HCT116 (cell line): ENCODE data around the gene MAP1LC3B. TPM values are rescaled to one million over a fixed set of nuclear protein-coding genes. Genes with fewer than 3 reads are reported as not detected.

Source experiments
- ATAC-seq: fragments of 200-7000 bp; cut with Tn5 transposase; 2 replicates; pipeline ENCODE4 v1.9.1; 2020; ENCODE audit warnings: mild to moderate bottlenecking, moderate library complexity
- BruUV-seq: library from RNA; stranded (reverse); fragments of 400-500 nt; replicated peaks from 2 replicates; lab custom pipeline; 2021; lab: Mats Ljungman, UMichigan
- CTCF ChIA-PET: fragments of 300-600 bp; sonication (Branson Sonifier 250); formaldehyde crosslinking; loops from one replicate; lab custom pipeline; 2021; ENCODE audit warnings: antibody characterized with exemption; lab: Charles Lee
- POLR2A ChIA-PET: fragments of 300-600, 350-600 bp; sonication (Branson Sonifier 250); formaldehyde crosslinking; loops from one replicate; lab custom pipeline; 2021; ENCODE audit warnings: antibody characterized with exemption; lab: Charles Lee
- RAD21 ChIA-PET, 2 experiments: fragments of 300-600 bp; sonication (Branson Sonifier 250); formaldehyde crosslinking; loops; one replicate each; lab custom pipeline; 2023; ENCODE audit warnings: low total read pairs in 2 of 2; ENCODE audit not compliant: uncharacterized antibody in 2 of 2, unreplicated experiment in 2 of 2, low non-redundant PET in 1 of 2; lab: Charles Lee
- DNase-seq: peaks from one replicate; pipeline ENCODE4 v3.0.0-alpha.2; 2010; ENCODE audit warnings: low read depth, low spot score
- H2AFZ ChIP-seq: fragments of 200-600 bp; shearing (Covaris generic), sonication (generic); 2 replicates; pipeline ENCODE4 v1.6.1; 2017; ENCODE audit warnings: low read depth, mixed run types, mixed read lengths, antibody characterized with exemption, low read length; ENCODE audit not compliant: poor library complexity, severe bottlenecking
- H3K27ac ChIP-seq: 2 replicates; pipeline ENCODE4 v1.5.1; 2012; ENCODE audit warnings: low read depth, low read length
- H3K27me3 ChIP-seq: fragments of 200-600 bp; sonication (generic); 2 replicates; pipeline ENCODE4 v1.6.1; 2016; ENCODE audit warnings: mixed run types, low read length, mixed read lengths; ENCODE audit not compliant: insufficient read depth
- H3K36me3 ChIP-seq, 2 experiments: fragments of 200-500 bp in 1 of 2; fragments of 200-600 bp in 1 of 2; sonication (Bioruptor generic) in 1 of 2; sonication (generic) in 1 of 2; 2 replicates each; pipeline versions ENCODE4 v1.5.1 to v1.6.1; 2014 to 2016; ENCODE audit warnings: low read length in 2 of 2, inconsistent platforms in 1 of 2, mixed read lengths in 1 of 2, mixed run types in 1 of 2; ENCODE audit not compliant: insufficient read depth in 2 of 2, control insufficient read depth in 1 of 2
- H3K4me1 ChIP-seq, 2 experiments: fragments of 200-600 bp in 1 of 2; sonication (generic) in 1 of 2; 2 replicates each; pipeline versions ENCODE4 v1.5.1 to v1.6.1; 2012 to 2017; ENCODE audit warnings: low read length in 2 of 2, inconsistent platforms in 1 of 2, mild to moderate bottlenecking in 1 of 2, mixed read lengths in 1 of 2, mixed run types in 1 of 2, moderate library complexity in 1 of 2; ENCODE audit not compliant: insufficient read depth in 2 of 2, control insufficient read depth in 1 of 2
- H3K4me2 ChIP-seq: fragments of 200-600 bp; sonication (generic); 2 replicates; pipeline ENCODE4 v1.6.1; 2017; ENCODE audit warnings: mixed run types, low read length, mixed read lengths
- H3K4me3 ChIP-seq, 2 experiments: fragments of 200-600 bp in 1 of 2; sonication (generic) in 1 of 2; replicated peaks in 1 of 2; 2 replicates each; pipeline ENCODE4 v1.5.1; 2011 to 2016; ENCODE audit warnings: low read length in 2 of 2, control low read depth in 1 of 2, low read depth in 1 of 2, mild to moderate bottlenecking in 1 of 2, mixed read lengths in 1 of 2, mixed run types in 1 of 2
- H3K79me2 ChIP-seq: fragments of 200-600 bp; sonication (generic); 2 replicates; pipeline ENCODE4 v1.6.1; 2017; ENCODE audit warnings: mild to moderate bottlenecking, mixed run types, low read length, moderate library complexity, mixed read lengths; ENCODE audit not compliant: insufficient read depth
- H3K9ac ChIP-seq: fragments of 200-600 bp; sonication (generic); 2 replicates; pipeline ENCODE4 v1.6.1; 2016; ENCODE audit warnings: low read length, mixed read lengths
- H3K9me2 ChIP-seq: fragments of 200-600 bp; sonication (generic), shearing (Covaris generic); 2 replicates; pipeline ENCODE4 v1.6.1; 2017; ENCODE audit warnings: mixed run types, mild to moderate bottlenecking, moderate library complexity; ENCODE audit not compliant: insufficient read depth
- H3K9me3 ChIP-seq, 2 experiments: fragments of 200-500 bp in 1 of 2; fragments of 200-600 bp in 1 of 2; sonication (Bioruptor generic) in 1 of 2; sonication (generic) in 1 of 2; 2 replicates each; pipeline ENCODE4 v1.6.1; 2014 to 2017; ENCODE audit warnings: low read length in 2 of 2, mixed read lengths in 2 of 2, inconsistent platforms in 1 of 2, low read depth in 1 of 2, mild to moderate bottlenecking in 1 of 2, mixed run types in 1 of 2, moderate library complexity in 1 of 2; ENCODE audit not compliant: control insufficient read depth in 1 of 2, insufficient read depth in 1 of 2
- H4K20me1 ChIP-seq: fragments of 200-600 bp; sonication (generic), shearing (Covaris generic); 2 replicates; pipeline ENCODE4 v1.6.1; 2017; ENCODE audit warnings: mixed run types, mild to moderate bottlenecking, moderate library complexity; ENCODE audit not compliant: insufficient read depth
- RAD21 ChIP-seq: IDR thresholded peaks from 2 replicates; pipeline ENCODE4 v1.6.1; 2012; ENCODE audit warnings: low read depth, mild to moderate bottlenecking
- SIN3A ChIP-seq: IDR thresholded peaks from 2 replicates; pipeline ENCODE4 v1.6.1; 2012; ENCODE audit warnings: low read depth
- ZBTB33 ChIP-seq: IDR thresholded peaks from 2 replicates; pipeline ENCODE4 v1.6.1; 2011; ENCODE audit warnings: mild to moderate bottlenecking, low read length, moderate library complexity; ENCODE audit not compliant: insufficient replicate concordance; ENCODE audit errors: extremely low read depth
- ZFX ChIP-seq: fragments of 450-650 bp; IDR thresholded peaks from 2 replicates; pipeline ENCODE4 v1.6.1; 2017
- intact Hi-C: fragments of 100-400 bp; cut with micrococcal nuclease; formaldehyde crosslinking; loops from 2 replicates; pipeline ENCODE4 v1.10.0; 2022
- total RNA-seq: library from RNA; stranded (reverse); gene quantifications from one replicate; pipeline ENCODE4 v1.2.1, GENCODE V29; 2021; ENCODE audit not compliant: unreplicated experiment

The MAP1LC3B gene
- total RNA-seq, 1 experiment from 2014 or later, result 93.8 TPM

- TF ChIP-seq SIN3A, result no peak
- no peak for TF ChIP-seq ZFX
- TF ChIP-seq, all 23 proteins: peak for 0
Observed at GRCh38 chr16:87363771-87364455, 28.2 kb upstream of the MAP1LC3B start (continued).

- Histone ChIP-seq H4K20me1 (peaks cover 16% of the 10 kb centered on the region; the same call in 1 of the 2 replicates), H2AFZ (no peak overlapping the region), H3K9me3 (no peaks in the 10 kb centered on the region), H3K79me2 (peaks cover 94% of the 10 kb centered on the region), H3K36me3 (peaks cover 3 to 27% of the 10 kb centered on the region in 2 experiments; a peak in 1 of 4 replicates)
- no peak for TF ChIP-seq ZBTB33
- no peak for TF ChIP-seq RAD21
- TF ChIP-seq ZFX, result no peak
- no peak for TF ChIP-seq SIN3A
- TF ChIP-seq, all 23 proteins: peak for 0
- CTCF ChIA-PET, result no interaction called here
- peaks cover 0 to 7% of the 10 kb centered on the region in 2 experiments; a peak in 2 of 4 replicates for H3K4me1 ChIP-seq
- no peak overlapping the region for H3K4me2 ChIP-seq
- intact Hi-C loops, result no loop called here
- RAD21 ChIA-PET, result no interaction called here
- no TSS peak for BruUV-seq
- H3K27ac ChIP-seq, result no peak overlapping the region
- no peak overlapping the region for H3K9ac ChIP-seq
- no peaks in the 10 kb centered on the region for H3K27me3 ChIP-seq
- no peaks in the 10 kb centered on the region for H3K9me2 ChIP-seq
- POLR2A ChIA-PET, result no interaction called here
- no peak overlapping the region for H3K4me3 ChIP-seq
- no peak for DNase-seq
- ATAC-seq, result no peak
Observed at GRCh38 chr16:87365021-87365713, 27.0 kb upstream of the MAP1LC3B start.
